Adrenal gland (tissue), 5 donors: ENCODE measurements around the gene KIAA1549.
A peak's percentile ranks its signal among the peaks of the same experiment; 100 is the strongest.

Experiments
- POLR2A ChIP-seq, 2 donors: fragments of 450-650 bp; IDR thresholded peaks; one replicate each; pipeline ENCODE4 v1.6.1; 2017; ENCODE audit warnings: antibody characterized with exemption in 2 of 2, mild to moderate bottlenecking in 2 of 2, moderate library complexity in 1 of 2
- TF ChIP-seq, protein P1 (sequence below), 6 experiments: fragments of 450-650 bp in 4 of 6; fragments of 200-600 bp in 2 of 6; sonication (generic) in 1 of 6; IDR thresholded peaks; 1 replicate in 5 of 6; 2 replicates in 1 of 6; pipeline versions ENCODE4 v1.5.1 to v1.8.0; 2016 to 2021; ENCODE audit warnings: antibody characterized with exemption in 6 of 6, mild to moderate bottlenecking in 2 of 6, moderate library complexity in 1 of 6
- donor health status: DM: no; HTN: no; CAD: no.

DNA sequence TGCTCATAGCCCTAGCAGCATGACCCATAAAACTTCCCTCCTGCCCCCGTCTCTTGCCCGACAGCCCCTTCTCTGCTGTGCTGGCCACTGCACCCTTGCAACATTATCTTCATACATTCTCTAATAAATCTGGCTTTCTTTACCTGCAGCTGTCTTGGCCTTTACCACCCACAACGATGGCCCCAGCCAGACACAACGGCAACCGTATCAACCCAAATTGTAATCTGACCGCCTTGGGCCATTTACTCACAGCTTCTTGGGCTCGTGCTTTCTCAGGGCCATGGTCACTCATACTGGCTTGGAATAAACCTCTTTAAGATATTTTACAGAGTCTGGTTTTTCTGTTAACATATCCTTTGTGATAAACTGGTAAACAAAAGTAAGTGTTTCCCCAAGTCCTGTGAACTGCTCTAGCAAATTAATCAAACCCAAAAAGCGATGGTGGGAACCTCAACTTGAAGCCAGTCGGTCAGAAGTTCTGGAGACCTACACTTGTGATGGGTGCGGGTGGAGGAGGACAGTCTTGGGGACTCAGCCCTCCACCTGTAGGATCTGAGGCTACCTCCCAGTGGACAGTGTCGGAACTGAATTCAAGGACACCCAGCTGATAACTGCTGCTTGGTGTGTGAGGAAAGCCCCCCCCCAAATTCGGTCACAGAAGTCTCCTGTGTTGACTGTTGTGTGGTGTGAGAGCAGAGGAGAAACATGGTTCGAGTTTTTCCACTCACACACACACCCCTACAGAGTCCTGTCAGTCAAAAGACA lies 95.6 kb downstream of the KIAA1549 start:
- TF ChIP-seq, protein P1, sequence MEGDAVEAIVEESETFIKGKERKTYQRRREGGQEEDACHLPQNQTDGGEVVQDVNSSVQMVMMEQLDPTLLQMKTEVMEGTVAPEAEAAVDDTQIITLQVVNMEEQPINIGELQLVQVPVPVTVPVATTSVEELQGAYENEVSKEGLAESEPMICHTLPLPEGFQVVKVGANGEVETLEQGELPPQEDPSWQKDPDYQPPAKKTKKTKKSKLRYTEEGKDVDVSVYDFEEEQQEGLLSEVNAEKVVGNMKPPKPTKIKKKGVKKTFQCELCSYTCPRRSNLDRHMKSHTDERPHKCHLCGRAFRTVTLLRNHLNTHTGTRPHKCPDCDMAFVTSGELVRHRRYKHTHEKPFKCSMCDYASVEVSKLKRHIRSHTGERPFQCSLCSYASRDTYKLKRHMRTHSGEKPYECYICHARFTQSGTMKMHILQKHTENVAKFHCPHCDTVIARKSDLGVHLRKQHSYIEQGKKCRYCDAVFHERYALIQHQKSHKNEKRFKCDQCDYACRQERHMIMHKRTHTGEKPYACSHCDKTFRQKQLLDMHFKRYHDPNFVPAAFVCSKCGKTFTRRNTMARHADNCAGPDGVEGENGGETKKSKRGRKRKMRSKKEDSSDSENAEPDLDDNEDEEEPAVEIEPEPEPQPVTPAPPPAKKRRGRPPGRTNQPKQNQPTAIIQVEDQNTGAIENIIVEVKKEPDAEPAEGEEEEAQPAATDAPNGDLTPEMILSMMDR (IDR thresholded peaks at IDR 0.05): peak in 2 of 6 experiments; percentile 9 to 16
- TF ChIP-seq POLR2A (IDR thresholded peaks at IDR 0.05): no peak
